ENCODE measurements around the gene SPCS2. TPM values are rescaled to one million over a fixed set of nuclear protein-coding genes. Genes with fewer than 3 reads are reported as not detected.
"Not testable (repeated sequence)": the region's sequence is repeated elsewhere in the genome, so short reads cannot be mapped to it uniquely, and the experiment has no call there.

Gene SPCS2
- total RNA-seq, 2 donors from 2014 or later = 26.7 to 62.3 TPM

- TF ChIP-seq, protein P1, sequence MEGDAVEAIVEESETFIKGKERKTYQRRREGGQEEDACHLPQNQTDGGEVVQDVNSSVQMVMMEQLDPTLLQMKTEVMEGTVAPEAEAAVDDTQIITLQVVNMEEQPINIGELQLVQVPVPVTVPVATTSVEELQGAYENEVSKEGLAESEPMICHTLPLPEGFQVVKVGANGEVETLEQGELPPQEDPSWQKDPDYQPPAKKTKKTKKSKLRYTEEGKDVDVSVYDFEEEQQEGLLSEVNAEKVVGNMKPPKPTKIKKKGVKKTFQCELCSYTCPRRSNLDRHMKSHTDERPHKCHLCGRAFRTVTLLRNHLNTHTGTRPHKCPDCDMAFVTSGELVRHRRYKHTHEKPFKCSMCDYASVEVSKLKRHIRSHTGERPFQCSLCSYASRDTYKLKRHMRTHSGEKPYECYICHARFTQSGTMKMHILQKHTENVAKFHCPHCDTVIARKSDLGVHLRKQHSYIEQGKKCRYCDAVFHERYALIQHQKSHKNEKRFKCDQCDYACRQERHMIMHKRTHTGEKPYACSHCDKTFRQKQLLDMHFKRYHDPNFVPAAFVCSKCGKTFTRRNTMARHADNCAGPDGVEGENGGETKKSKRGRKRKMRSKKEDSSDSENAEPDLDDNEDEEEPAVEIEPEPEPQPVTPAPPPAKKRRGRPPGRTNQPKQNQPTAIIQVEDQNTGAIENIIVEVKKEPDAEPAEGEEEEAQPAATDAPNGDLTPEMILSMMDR (IDR thresholded peaks at IDR 0.05) = no peak
- Histone ChIP-seq H3K9me3 (no peaks in the 10 kb centered on the region), H3K4me1 (ENCODE audit: control insufficient read depth in 1 of 2, low read depth in 2 of 2) (no peaks in the 10 kb centered on the region), H3K27ac (no peak overlapping the region), H3K36me3 (peaks cover 14% of the 10 kb centered on the region), H3K27me3 (replicated peaks; ENCODE audit: insufficient read depth) (no peaks in the 10 kb centered on the region), H3K4me3 (no peak overlapping the region)
- ATAC-seq (ENCODE audit: insufficient number of reproducible peaks, low FRiP score, low read depth) = no peak
- DNase-seq (ENCODE audit: low spot score) = no peak
These were observed 55.1 kb downstream of the SPCS2 start for GRCh38 chr11:75004215-75004614.

DNA sequence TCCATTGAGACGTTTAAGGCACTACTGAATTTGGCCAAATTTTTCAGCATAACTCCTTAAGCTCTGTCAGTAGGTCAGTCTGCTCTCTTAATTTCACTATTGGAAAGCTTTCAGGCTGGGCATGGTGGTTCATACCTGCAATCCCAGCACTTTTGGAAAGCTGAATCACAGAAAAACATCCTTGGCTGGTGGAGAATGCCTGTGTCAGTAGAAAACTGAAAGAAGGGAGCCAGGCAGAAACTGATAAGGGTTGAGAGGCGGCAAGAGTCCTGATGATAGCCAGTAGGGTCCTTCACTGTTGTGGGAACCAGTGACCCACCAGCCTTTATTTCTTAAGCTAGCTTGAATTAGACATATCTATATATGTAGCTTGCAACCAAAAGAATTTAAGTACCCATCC, 62.3 kb downstream of the SPCS2 start:
- Histone ChIP-seq H3K27me3 (replicated peaks; ENCODE audit: insufficient read depth) (no peaks in the 10 kb centered on the region), H3K27ac (no peak overlapping the region), H3K4me3 (no peak overlapping the region), H3K9me3 (no peaks in the 10 kb centered on the region), H3K4me1 (ENCODE audit: control insufficient read depth in 1 of 2, low read depth in 2 of 2) (no peaks in the 10 kb centered on the region), H3K36me3 (peaks cover 3% of the 10 kb centered on the region)
- TF ChIP-seq, protein P1 (IDR thresholded peaks at IDR 0.05) = no peak
- ATAC-seq (ENCODE audit: insufficient number of reproducible peaks, low FRiP score, low read depth) (no peak), DNase-seq (ENCODE audit: low spot score) (no peak)

DNA sequence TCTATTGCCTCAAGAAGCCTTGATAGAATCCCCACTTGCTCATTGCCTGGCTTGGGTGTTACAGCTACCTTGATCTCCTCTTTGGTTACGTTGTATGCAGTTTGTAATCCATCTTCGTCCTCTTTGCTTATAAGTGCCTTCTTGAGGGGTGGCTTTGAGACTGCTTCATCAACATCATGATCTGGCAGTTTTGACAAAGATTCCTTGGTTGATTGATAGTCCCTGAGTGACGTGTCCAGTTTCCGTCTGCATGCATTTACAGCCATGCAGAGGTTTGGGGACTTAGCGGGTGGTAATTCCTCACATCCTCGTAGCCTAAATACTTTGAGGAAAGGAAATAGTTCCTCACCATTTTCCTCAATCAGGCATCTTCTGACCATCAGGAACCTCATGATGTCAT, 62.8 kb downstream of the SPCS2 start:
- DNase-seq (ENCODE audit: low spot score) = no peak
- H3K9me3 ChIP-seq = no peaks in the 10 kb centered on the region
- H3K4me1 ChIP-seq (ENCODE audit: control insufficient read depth in 1 of 2, low read depth in 2 of 2) = no peaks in the 10 kb centered on the region
- TF ChIP-seq, protein P1 (IDR thresholded peaks at IDR 0.05) = no peak
- H3K27me3 ChIP-seq (replicated peaks; ENCODE audit: insufficient read depth) = no peaks in the 10 kb centered on the region
- H3K27ac ChIP-seq = no peak overlapping the region
- no peak overlapping the region for H3K4me3 ChIP-seq
- peaks cover 3% of the 10 kb centered on the region for H3K36me3 ChIP-seq
- ATAC-seq (ENCODE audit: insufficient number of reproducible peaks, low FRiP score, low read depth) = no peak

GRCh38 chr11:75013051-75013450, 64.0 kb downstream of the SPCS2 start:
- Histone ChIP-seq H3K27ac (no peak overlapping the region), H3K36me3 (no peaks in the 10 kb centered on the region), H3K9me3 (no peaks in the 10 kb centered on the region), H3K4me1 (ENCODE audit: control insufficient read depth in 1 of 2, low read depth in 2 of 2) (no peaks in the 10 kb centered on the region), H3K4me3 (no peak overlapping the region), H3K27me3 (replicated peaks; ENCODE audit: insufficient read depth) (no peaks in the 10 kb centered on the region)
- TF ChIP-seq, protein P1 (IDR thresholded peaks at IDR 0.05) = no peak
- ATAC-seq (ENCODE audit: insufficient number of reproducible peaks, low FRiP score, low read depth) (no peak), DNase-seq (ENCODE audit: low spot score) (no peak)

DNA sequence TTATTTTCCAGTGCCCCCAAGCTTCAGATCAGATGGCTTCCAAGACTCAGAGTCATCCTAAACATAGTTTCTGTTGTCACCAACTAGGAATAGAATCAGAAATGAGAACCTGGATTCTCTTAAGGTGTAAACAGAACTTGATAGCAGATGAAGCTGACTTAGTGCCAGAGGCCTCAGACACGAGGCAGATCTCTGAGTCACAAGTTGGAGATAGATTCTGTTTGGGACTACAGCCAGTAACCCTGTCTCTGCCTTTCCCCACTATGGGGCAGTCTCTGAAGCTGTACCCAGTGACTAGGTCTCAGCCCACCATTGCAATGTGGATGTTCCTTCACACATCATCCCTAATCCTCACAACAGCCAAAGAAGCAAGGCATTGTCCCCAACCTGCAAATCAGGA, 65.1 kb downstream of the SPCS2 start:
- Histone ChIP-seq H3K36me3 (no peaks in the 10 kb centered on the region), H3K27me3 (replicated peaks; ENCODE audit: insufficient read depth) (no peaks in the 10 kb centered on the region), H3K4me3 (no peak overlapping the region), H3K27ac (no peak overlapping the region), H3K4me1 (ENCODE audit: control insufficient read depth in 1 of 2, low read depth in 2 of 2) (no peaks in the 10 kb centered on the region), H3K9me3 (no peaks in the 10 kb centered on the region)
- DNase-seq (ENCODE audit: low spot score) = no peak
- TF ChIP-seq, protein P1 (IDR thresholded peaks at IDR 0.05) = no peak
- ATAC-seq (ENCODE audit: insufficient number of reproducible peaks, low FRiP score, low read depth) = no peak

DNA sequence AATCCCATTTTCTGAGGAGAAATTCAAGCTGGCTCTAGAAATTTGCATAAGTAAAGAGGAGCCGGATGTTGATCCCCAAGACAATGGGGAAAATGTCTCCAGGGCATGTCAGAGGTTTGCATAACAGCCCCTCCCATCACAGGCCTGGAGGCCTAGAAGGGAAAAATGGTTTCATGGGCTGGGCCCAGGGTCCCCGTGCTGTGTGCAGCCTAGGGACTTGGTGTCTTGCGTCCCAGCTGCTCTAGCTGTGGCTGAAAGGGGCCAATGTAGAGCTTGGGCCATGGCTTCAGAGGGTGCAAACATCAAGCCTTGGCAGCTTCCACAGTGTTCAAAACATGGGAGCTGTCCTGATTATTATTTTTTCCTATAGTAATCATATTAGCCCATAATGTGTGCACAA, 70.1 kb downstream of the SPCS2 start:
- not testable (repeated sequence) for H3K27me3 ChIP-seq (replicated peaks; ENCODE audit: insufficient read depth); H3K4me3 ChIP-seq; H3K9me3 ChIP-seq; H3K36me3 ChIP-seq; ATAC-seq (ENCODE audit: insufficient number of reproducible peaks, low FRiP score, low read depth); DNase-seq (ENCODE audit: low spot score); H3K27ac ChIP-seq; H3K4me1 ChIP-seq (ENCODE audit: control insufficient read depth in 1 of 2, low read depth in 2 of 2)

GRCh38 chr11:75020328-75020727, 71.3 kb downstream of the SPCS2 start:
- not testable (repeated sequence) for H3K36me3 ChIP-seq; ATAC-seq (ENCODE audit: insufficient number of reproducible peaks, low FRiP score, low read depth); H3K4me1 ChIP-seq (ENCODE audit: control insufficient read depth in 1 of 2, low read depth in 2 of 2); DNase-seq (ENCODE audit: low spot score); H3K4me3 ChIP-seq; H3K27ac ChIP-seq; H3K9me3 ChIP-seq; H3K27me3 ChIP-seq (replicated peaks; ENCODE audit: insufficient read depth)

All from thoracic aorta (tissue), 2 donors.